ENCODE data around the gene PHAF1. TPM values are rescaled to one million over a fixed set of nuclear protein-coding genes. Genes with fewer than 3 reads are reported as not detected.

Gene PHAF1
- total and polyA plus RNA-seq, 2 of the 8 experiments (the other 6 are each of a cell fraction or from before 2014, with no cell fraction given): 18.6 to 26.4 TPM

DNA sequence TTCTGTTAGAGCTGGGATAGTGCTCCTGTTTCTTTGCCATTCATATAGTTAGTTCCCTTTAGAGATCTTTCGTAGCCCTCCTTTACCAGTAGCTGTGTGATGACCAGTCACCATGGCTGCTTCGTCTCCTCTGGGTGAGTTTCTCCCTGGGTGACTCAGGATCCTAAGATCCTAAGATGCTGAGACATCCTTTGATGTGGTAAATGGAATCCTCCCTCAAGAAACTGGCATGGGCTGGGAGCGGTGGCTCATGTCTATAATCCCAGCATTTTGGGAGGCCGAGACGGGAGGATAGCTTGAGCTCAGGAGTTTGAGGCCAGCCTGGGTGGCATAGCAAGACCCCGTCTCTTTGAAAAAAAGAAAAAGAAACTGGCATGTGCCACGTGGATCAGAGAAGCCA, 5.9 kb downstream of the PHAF1 start (continued):
- TF ChIP-seq, protein P1, sequence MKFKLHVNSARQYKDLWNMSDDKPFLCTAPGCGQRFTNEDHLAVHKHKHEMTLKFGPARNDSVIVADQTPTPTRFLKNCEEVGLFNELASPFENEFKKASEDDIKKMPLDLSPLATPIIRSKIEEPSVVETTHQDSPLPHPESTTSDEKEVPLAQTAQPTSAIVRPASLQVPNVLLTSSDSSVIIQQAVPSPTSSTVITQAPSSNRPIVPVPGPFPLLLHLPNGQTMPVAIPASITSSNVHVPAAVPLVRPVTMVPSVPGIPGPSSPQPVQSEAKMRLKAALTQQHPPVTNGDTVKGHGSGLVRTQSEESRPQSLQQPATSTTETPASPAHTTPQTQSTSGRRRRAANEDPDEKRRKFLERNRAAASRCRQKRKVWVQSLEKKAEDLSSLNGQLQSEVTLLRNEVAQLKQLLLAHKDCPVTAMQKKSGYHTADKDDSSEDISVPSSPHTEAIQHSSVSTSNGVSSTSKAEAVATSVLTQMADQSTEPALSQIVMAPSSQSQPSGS (IDR thresholded peaks at IDR 0.05; ENCODE audit: low read length): no peak
- TF ChIP-seq CBX8 (IDR thresholded peaks at IDR 0.05; ENCODE audit: borderline replicate concordance, low read depth, low read length) (no peak), TEAD4 (IDR thresholded peaks at IDR 0.05; ENCODE audit: low read depth, low read length) (no peak), GABPA (IDR thresholded peaks at IDR 0.05; ENCODE audit: borderline replicate concordance, insufficient read depth, low read length) (no peak), YY1 (IDR thresholded peaks at IDR 0.05; ENCODE audit: low read depth, low read length) (no peak)

Measured in H1 (cell line).